GM20000 (cell line): Measurements from ENCODE around the gene ZNF382.
"Not testable (repeated sequence)": the region's sequence is repeated elsewhere in the genome, so short reads cannot be mapped to it uniquely, and the experiment has no call there.

Experiments
- DNase-seq: peaks from one replicate; pipeline ENCODE4 v3.0.0; 2012; ENCODE audit warnings: low spot score
- TF ChIP-seq, protein P1 (sequence below): IDR thresholded peaks from 2 replicates; pipeline ENCODE4 v1.5.1; 2012; ENCODE audit warnings: mild to moderate bottlenecking, control low read depth; ENCODE audit errors: extremely low read depth, missing control alignments

ZNF382 gene

DNA sequence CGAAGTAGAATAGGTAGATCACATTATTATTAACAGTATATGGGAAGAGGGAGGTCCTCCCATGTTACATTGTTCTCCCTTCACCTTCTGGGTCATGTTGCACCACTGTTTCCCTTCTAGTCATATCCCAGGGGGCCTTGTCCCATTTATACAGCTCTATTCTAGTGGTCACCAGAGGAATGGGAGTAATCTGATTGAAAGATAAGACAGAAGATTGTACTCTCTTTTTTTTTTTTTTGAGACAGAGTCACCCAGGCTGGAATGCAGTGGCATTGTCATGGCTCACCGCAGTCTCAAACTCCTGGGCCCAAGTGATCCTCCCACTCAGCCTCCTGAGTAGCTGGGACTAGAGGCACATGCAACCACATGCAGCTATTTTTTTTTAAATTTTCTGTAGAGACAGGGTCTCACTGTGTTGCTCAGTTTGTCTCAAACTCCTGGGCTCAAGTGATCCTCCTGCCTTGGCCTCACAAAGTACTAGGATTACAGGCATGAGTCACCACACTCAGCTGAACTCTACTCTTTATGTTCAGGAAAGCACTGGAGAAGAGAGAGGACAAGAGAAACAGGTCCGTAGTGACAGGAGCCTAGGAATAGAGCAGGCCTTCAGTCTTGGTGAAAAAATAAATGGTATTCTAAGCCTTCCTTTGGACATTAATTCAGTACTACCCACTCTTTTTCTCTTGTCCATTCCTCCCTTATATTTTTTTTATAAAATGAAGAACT lies 27.7 kb upstream of the ZNF382 start:
- DNase-seq = no peak
- TF ChIP-seq, protein P1, sequence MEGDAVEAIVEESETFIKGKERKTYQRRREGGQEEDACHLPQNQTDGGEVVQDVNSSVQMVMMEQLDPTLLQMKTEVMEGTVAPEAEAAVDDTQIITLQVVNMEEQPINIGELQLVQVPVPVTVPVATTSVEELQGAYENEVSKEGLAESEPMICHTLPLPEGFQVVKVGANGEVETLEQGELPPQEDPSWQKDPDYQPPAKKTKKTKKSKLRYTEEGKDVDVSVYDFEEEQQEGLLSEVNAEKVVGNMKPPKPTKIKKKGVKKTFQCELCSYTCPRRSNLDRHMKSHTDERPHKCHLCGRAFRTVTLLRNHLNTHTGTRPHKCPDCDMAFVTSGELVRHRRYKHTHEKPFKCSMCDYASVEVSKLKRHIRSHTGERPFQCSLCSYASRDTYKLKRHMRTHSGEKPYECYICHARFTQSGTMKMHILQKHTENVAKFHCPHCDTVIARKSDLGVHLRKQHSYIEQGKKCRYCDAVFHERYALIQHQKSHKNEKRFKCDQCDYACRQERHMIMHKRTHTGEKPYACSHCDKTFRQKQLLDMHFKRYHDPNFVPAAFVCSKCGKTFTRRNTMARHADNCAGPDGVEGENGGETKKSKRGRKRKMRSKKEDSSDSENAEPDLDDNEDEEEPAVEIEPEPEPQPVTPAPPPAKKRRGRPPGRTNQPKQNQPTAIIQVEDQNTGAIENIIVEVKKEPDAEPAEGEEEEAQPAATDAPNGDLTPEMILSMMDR = no peak

DNA sequence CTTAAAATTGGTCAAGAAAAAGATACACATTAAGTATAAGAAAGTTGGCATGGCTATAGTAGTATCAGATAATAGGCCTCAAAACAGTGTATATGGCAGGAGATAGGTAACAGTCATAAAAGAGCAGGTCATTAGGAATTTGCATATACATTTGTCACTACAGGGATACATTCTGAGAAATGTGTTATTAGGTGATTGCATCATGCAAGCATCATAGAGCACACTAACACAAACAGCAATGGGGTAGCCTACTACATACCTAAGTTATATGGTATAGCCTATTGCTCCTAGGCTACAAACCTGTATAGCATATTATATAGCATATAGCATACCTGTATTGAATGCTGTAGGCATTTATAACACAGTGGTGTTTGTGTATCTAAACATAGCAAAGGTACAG lies 25.9 kb upstream of the ZNF382 start:
- no peak for DNase-seq

DNA sequence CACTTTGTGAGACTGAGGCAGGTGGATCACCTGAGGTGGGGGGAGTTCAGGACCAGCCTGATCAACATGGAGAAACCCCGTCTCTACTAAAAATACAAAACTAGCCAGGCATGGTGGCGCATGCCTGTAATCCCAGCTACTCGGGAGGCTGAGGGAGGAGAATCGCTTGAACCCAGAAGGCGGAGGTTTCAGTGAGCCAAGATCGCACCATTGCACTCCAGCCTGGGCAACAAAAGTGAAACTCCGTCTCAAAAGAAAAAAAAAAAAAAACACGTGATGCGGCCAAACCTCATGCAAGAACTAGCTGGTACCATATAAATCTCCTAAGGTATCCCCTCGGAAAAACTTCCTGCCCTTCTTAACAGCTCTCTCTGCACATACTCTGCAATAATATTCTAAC lies 2.4 kb upstream of the ZNF382 start:
- DNase-seq = not testable (repeated sequence)

More for the DNA sequence above, 25.9 kb upstream of the ZNF382 start:
- TF ChIP-seq, protein P1 = no peak

DNA sequence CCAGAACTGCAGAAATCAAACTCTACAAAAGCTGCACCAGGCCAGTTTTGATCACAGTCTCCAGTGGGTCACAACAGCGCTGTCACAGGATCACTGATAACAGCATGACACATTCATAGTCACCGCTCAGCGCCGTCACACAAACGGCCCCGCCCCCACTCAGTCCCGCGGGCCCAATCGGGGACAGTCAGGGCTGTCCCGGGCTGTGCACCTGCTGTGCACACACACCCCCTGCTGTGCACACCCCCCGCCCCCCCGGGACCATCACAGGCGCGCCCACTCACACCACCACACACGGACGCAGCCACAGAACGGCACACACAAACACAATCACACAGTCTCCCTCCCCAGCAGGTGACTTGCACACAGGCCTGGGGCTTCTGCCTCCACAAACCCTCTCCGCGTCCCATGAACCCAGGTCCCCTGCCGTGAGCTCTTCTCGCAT lies 435 bp upstream of the ZNF382 start:
- peak; percentile 85 for DNase-seq
- TF ChIP-seq, protein P1 = no peak

DNA sequence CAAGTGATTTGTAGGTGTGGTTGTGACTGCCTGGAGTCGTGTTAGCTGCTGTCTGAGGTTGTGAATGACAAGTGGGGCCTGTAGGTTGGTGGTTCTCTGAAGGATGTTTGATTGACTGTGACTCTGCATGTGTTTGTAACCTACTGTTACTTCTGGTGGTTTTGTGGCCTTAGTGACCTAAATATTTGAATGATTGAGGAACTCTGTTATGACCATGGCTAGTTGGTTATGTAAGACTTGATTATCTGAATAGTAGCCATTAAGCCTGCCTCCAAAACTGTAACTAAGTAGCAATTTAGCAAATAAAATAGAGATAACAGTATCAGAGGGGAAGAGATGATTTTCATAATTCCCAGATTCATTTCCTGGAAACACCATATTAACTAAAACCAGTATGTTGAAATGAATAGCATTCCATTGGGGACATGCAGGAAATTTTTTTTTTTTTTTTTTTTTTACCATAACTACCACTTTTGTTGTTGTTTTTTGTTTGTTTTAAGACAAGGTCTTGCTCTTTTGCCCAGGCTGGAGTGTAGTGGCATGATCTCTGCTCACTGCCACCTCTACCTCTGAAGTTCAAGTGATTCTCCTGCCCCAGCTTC lies 865 bp downstream of the ZNF382 start:
- TF ChIP-seq, protein P1 = no peak

DNA sequence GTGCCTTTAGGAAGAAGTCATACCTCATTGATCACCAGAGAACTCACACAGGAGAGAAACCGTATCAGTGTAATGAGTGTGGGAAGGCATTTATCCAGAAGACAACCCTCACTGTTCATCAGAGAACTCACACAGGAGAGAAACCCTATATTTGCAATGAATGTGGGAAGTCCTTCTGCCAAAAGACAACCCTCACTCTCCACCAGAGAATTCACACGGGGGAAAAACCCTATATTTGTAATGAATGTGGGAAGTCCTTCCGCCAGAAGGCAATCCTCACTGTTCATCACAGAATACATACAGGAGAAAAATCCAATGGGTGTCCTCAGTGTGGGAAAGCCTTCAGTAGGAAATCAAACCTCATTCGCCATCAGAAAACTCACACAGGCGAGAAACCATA lies 21.9 kb downstream of the ZNF382 start:
- TF ChIP-seq, protein P1 = no peak
- no peak for DNase-seq

More for the DNA sequence above, 865 bp downstream of the ZNF382 start:
- DNase-seq = peak; percentile 45

DNA sequence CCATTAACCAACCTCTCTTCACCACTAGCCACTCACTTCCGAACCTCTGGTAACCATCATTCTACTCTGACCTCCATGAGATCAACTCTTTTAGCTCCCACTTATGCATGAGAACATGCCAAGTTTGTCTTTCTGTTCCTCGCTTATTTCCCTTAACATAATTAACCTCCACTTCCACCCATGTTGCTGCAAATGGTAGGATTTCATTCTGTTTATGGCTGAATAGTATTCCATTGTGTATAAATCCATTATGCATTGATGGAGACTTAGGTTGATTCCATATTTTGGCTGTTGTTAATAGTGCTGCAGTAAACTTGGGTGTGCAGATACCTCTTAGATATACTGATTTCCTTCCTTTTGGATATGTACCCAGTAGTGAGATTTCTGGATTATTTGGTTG lies 30.2 kb downstream of the ZNF382 start:
- TF ChIP-seq, protein P1 = no peak
- no peak for DNase-seq
